BE2C (cell line): ENCODE results near the gene MIGA2.

Experiments used
- DNase-seq: peaks from one replicate; pipeline ENCODE4 v3.0.0-alpha.2; 2020
- H3K27me3 ChIP-seq: fragments of 250-450 bp; sonication (Bioruptor Pico); 2 replicates; pipeline ENCODE4 v1.5.1; 2020; ENCODE audit warnings: mild to moderate bottlenecking
- H3K36me3 ChIP-seq: fragments of 250-450 bp; sonication (Bioruptor Pico); 2 replicates; pipeline ENCODE4 v1.5.1; 2020; ENCODE audit warnings: mild to moderate bottlenecking
- H3K4me1 ChIP-seq: fragments of 250-450 bp; sonication (Bioruptor Pico); 2 replicates; pipeline ENCODE4 v1.5.1; 2020
- H3K4me3 ChIP-seq: 2 replicates; pipeline ENCODE4 v1.5.1; 2011; ENCODE audit warnings: low read depth, low read length
- H3K9me3 ChIP-seq: fragments of 250-450 bp; sonication (Bioruptor Pico); 2 replicates; pipeline ENCODE4 v1.5.1; 2020
- TF ChIP-seq, protein P1 (sequence below): IDR thresholded peaks from 2 replicates; pipeline ENCODE4 v1.5.1; 2012; ENCODE audit warnings: mild to moderate bottlenecking, low read depth, low read length

The MIGA2 gene

DNA sequence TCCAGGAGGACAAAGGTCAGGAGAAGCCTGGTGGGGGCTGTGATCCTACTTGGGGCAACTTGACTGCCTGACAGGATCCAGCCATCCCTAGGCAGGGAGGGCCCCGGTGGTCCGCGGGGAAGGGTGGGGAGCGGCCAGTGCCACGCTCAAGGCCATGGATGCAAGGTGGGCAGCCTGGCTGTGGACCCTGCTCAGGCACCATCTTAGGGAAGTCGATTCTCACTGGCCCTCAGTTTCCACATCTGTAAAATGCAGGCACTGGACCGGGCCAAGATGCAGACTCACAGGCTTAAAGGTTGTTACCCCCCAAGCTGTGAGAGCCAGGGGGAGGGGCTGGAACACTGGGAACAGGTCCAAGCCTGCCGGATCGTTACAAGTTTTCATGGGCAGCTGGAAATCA is 35.7 kb downstream of the MIGA2 start:
- Histone ChIP-seq H3K4me3 (no peak overlapping the region), H3K36me3 (peaks cover 7% of the 10 kb centered on the region), H3K4me1 (peaks cover 16% of the 10 kb centered on the region), H3K27me3 (no peaks in the 10 kb centered on the region), H3K9me3 (no peaks in the 10 kb centered on the region)
- TF ChIP-seq, protein P1, sequence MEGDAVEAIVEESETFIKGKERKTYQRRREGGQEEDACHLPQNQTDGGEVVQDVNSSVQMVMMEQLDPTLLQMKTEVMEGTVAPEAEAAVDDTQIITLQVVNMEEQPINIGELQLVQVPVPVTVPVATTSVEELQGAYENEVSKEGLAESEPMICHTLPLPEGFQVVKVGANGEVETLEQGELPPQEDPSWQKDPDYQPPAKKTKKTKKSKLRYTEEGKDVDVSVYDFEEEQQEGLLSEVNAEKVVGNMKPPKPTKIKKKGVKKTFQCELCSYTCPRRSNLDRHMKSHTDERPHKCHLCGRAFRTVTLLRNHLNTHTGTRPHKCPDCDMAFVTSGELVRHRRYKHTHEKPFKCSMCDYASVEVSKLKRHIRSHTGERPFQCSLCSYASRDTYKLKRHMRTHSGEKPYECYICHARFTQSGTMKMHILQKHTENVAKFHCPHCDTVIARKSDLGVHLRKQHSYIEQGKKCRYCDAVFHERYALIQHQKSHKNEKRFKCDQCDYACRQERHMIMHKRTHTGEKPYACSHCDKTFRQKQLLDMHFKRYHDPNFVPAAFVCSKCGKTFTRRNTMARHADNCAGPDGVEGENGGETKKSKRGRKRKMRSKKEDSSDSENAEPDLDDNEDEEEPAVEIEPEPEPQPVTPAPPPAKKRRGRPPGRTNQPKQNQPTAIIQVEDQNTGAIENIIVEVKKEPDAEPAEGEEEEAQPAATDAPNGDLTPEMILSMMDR, result no peak
- DNase-seq, result no peak

DNA sequence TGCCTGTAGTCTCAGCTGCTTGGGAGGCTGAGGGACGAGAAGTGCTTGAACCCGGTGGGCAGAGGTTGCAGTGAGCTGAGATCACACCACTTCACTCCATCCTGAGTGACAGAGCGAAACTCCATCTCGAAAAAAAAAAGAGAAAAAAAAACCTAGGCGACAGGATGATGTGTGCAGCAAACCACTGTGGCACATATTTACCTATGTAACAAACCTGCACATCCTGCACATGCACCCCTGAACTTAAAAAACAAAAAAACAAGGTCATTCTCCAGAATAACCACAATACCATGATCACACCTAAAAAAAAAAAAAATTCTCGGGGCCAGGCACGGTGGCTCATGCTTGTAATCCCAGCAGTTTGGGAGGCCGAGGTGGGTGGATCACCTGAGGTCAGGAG is 37.0 kb downstream of the MIGA2 start:
- Histone ChIP-seq H3K27me3 (no peaks in the 10 kb centered on the region), H3K4me3 (no peak overlapping the region), H3K9me3 (no peaks in the 10 kb centered on the region), H3K4me1 (peaks cover 16% of the 10 kb centered on the region), H3K36me3 (peaks cover 7% of the 10 kb centered on the region)
- DNase-seq, result no peak
- TF ChIP-seq, protein P1, result no peak

DNA sequence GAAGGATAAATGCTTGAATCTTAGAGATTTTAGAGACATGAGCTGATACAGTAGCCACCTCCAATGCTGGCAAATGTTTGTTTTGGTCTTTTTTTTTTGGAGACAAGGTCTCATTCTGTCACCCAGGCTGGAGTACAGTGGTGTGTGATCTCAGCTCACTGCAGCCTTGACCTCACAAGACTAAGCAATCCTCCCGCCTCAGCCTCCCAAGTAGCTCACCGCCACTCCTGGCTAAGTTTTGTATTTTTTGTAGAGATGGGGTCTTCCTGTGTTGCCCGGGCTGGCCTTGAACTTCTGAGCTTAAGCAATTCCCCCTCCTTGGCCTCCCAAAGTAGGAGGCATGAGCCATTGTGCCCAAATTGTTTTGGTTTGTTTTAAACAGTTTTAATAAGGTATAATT is 37.7 kb downstream of the MIGA2 start:
- H3K4me3 ChIP-seq, result no peak overlapping the region
- TF ChIP-seq, protein P1, result no peak
- peaks cover 10% of the 10 kb centered on the region for H3K4me1 ChIP-seq
- peaks cover 7% of the 10 kb centered on the region for H3K36me3 ChIP-seq
- no peak for DNase-seq
- no peaks in the 10 kb centered on the region for H3K9me3 ChIP-seq
- H3K27me3 ChIP-seq, result no peaks in the 10 kb centered on the region

DNA sequence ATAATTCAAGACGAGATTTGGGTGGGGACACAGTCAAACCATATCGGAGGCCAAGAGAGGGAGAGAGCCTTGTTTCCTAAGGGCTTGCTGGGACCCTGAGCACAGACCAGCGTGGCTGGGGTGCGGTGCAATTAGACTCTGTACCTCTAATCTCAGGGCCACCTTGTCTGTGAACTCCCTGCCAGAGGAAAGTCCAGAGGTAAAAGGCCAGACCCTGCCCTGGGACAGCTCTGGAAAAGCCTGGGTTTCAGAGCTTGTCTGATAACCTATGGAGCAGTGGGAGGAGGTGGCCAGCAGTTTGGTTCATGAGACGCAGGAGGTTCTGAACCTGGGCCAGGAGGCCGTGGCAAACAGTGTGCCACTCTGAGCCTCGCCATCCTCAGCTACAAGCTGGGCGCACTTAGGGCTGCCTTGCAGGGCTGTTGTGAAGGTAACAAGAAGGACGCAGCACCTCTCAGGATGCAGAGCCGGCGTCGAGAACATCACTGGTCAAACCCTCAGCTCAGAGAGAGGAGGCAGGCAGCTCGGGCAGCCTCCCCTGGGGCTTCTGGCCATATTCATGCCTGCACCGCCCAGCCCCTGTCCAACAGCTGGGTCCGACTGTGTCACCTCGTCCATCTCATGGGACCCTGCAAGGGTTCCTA is 39.7 kb downstream of the MIGA2 start:
- Histone ChIP-seq H3K36me3 (no peaks in the 10 kb centered on the region), H3K4me3 (no peak overlapping the region), H3K9me3 (no peaks in the 10 kb centered on the region), H3K4me1 (no peaks in the 10 kb centered on the region), H3K27me3 (no peaks in the 10 kb centered on the region)
- TF ChIP-seq, protein P1, result no peak
- no peak for DNase-seq

DNA sequence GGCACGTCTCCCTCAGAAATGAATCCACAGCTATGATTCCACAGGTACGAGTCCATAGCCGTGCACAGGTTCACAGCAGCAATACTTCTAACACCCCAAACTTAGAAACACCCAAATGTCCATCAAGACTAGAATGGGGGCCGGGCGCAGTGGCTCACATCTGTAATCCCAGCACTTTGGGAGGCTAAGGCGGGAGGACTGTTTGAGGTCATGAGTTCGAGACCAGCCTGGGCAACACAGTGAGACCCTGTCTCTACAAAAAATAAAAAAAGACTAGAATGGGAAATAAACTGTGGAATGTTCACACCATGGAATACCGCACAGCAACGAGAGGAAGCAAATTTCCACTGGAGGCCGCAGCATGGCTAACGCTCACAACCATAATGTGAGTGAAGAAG is 40.2 kb downstream of the MIGA2 start:
- Histone ChIP-seq H3K9me3 (no peaks in the 10 kb centered on the region), H3K4me3 (no peak overlapping the region), H3K36me3 (no peaks in the 10 kb centered on the region), H3K27me3 (no peaks in the 10 kb centered on the region), H3K4me1 (no peaks in the 10 kb centered on the region)
- TF ChIP-seq, protein P1, result no peak
- DNase-seq, result no peak

DNA sequence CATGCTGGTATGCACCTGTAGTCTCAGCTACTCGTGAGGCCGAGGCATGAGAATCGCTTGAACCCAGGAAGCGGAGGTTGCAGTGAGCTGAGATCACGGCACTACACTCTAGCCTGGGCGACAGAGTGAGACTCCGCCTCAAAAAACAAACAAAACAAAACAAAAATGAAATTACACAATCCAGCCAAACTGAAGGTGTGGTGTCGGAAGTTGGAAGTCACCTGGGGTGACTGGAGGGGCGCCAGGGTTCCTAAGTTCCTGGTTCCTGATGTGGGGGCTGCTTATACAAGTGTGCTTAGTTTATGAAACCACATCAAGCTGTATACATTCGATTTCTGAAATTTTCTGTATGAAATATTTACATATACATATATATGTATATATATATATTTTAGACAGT is 40.8 kb downstream of the MIGA2 start:
- DNase-seq, result no peak
- no peaks in the 10 kb centered on the region for H3K27me3 ChIP-seq
- H3K4me3 ChIP-seq, result no peak overlapping the region
- no peaks in the 10 kb centered on the region; the same call in 1 of the 2 replicates for H3K4me1 ChIP-seq
- no peaks in the 10 kb centered on the region; the same call in 1 of the 2 replicates for H3K36me3 ChIP-seq
- TF ChIP-seq, protein P1, result no peak
- H3K9me3 ChIP-seq, result no peaks in the 10 kb centered on the region
